Muscle of arm (tissue), 12 donors: ENCODE measurements around the gene CSPG4. TPM values are rescaled to one million over a fixed set of nuclear protein-coding genes. Genes with fewer than 3 reads are reported as not detected.

ENCODE experiments used
- DNase-seq: peaks from one replicate; pipeline ENCODE4 v3.0.0-alpha.2; 2013
- polyA plus RNA-seq, 12 donors: library from polyadenylated mRNA; unstranded; fragments of 120-200 nt; gene quantifications; one replicate each; pipeline ENCODE4 v1.2.1, GENCODE V29; 2013; ENCODE audit not compliant: insufficient read length in 12 of 12

CSPG4 gene
- polyA plus RNA-seq, 12 donors: 44.2 to 157 (median 72.2) TPM; not detected in 1

DNA sequence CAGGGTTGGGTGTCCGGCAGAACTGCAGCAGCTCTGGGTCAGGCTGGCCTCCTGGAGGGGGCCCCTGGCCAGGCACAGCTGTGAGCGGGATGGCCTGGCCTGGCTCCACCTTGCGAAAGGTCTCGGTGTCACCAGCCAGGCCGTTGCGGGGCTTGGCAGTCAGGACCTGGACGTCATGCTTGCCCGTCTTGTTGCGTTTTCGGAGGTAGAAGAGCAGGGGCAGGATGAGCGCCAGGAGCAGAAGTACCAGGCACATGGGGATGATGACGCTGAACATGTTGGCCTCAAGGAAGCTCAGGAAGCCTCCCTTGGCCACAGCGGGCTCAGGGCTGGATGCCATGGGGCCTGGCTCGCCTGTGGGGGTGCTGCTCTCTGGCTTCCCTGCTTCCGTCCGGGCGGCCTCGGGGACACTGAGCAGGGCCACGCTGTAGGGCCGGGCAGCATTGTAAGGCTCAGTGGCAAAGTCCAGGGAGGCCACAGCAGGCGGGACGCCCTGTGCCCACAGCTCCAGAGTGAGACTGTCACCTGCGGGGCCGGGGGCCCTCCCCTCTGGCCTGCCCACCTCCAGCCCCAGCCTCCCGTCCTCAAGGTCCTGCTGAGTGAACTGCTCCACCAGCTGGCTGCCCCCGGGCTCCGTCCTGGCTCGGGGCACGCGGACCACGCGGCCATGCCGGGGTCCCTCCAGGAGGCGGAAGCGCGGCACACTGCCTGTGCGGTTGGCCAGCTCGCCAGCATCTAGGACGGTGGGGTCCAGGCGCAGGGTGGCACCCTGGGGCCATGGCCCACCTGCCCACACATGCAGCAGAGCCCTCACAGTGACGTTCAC lies 36.9 kb downstream of the CSPG4 start:
- DNase-seq: no peak

- DNase-seq: no peak
Measured at GRCh38 chr15:75674366-75674765, 38.3 kb downstream of the CSPG4 start.

- peak; percentile 90 for DNase-seq
Measured at GRCh38 chr15:75673426-75674235, 39.0 kb downstream of the CSPG4 start.

DNA sequence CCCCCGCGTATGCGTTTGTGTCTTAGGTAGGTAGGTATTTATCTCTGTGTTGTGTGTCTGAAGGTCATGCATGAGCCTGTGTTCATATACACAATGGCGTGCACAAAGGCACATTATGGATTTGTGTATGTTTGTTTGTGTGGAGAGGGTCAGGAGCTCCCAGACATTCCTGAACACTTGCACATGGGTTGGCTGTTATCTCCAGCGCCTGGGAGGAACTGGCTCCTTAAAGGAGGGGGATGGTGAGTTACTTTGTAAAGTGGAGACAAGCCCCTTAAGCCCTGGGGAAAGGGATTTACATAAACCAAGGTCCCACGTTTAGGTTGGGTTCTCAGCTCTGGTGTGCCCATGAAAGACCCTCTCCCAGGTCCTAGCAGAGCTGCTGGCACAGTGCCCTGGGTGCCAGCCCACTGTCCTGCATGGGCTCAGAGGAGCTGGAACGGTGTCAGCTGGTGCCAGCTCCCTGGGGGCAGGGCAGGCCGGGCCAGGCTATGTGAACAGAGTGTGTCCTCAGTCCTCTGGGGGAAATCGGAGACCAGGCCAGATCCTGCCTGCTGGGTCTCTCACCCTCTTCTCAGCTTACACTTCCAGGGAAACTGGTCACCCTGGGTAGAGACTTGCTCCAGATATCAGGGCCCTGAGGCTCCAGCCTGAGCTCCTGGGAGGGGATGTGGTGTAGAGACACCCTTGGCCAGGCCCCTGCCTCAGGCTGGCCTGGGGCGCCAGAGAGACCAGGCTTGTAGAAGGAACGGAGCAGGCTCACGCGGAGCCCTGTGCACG lies 39.8 kb downstream of the CSPG4 start:
- peak; percentile 67 for DNase-seq

DNA sequence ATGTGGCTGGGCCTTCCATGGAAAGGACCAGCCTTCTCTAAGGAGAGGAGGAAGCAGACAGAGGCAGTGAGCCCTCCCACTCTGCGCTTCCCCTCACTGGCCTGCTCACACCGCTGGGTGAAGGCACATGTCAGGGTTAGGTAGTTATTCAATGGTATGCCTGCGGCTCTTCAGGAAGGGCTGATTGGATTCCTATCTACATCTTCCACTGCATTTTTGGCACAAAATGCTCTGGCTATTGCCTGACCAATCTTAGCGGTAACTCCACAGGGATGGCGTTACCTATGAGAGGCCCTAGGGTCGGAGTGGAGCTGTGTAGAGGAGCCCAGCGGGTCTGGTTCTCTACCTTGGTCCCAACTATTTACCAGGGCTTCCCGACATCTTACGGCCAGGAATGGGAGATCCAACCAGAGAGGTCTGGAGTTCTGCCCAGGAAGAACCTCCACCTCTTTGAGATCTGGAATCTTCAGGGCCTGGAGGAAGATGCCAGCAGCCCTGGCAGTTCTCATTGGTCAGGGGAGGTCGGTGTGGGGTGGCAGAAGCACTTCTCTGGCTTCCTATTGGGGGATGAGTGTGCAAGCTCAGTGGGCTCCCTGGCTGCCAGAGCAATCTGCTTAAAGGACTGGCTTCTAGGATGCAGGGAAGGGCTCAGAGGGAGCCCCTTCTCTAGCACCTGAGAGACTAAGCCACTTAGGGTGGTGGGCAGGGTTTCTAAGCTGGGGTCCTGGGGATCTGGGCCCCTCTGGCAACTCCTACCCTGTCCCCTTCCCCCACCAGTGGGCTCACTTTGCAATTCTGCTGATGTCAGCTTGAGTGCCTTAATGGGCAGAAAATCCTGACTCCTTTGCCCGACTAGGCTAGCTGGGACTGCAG lies 40.7 kb downstream of the CSPG4 start:
- no peak for DNase-seq

GRCh38 chr15:75669879-75670212 lies 42.8 kb downstream of the CSPG4 start:
- DNase-seq: no peak

DNA sequence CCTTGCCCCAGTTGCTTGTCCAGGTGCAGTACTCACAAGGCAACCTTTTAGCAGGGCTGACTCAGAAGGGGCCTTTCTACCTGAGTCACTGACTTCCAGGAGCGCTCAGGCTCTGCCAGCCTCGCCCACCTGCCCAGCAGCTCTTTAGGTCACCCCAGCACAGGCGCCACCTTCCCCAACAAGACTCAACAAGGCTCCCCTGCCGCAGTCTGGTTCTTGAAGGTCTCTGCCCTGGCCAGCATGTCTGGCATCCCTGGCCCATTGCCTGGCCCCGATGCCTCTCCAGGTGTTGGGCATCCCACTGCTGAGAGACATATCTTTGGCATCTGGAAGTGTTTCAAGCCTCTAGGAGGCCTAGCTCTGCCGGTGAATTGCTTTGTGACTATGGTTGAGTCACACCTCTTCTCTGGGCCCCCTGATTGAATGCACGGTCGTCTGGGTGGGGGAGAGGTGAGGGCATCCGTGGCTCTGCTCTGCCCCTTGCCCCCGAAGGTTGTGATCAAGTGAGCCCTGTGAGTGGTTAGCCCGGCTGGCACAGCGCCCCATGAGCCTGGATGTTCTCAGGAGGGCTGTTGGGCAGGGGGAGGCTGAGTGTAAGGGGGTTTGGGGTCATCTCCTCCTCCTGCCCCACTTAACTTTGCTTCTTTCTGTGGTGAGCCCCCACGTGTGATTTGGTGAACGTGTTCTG lies 43.3 kb downstream of the CSPG4 start:
- no peak for DNase-seq

GRCh38 chr15:75666823-75667501 lies 45.7 kb downstream of the CSPG4 start:
- DNase-seq: peak; percentile 63

GRCh38 chr15:75663931-75664421 lies 48.7 kb downstream of the CSPG4 start:
- DNase-seq: no peak

DNA sequence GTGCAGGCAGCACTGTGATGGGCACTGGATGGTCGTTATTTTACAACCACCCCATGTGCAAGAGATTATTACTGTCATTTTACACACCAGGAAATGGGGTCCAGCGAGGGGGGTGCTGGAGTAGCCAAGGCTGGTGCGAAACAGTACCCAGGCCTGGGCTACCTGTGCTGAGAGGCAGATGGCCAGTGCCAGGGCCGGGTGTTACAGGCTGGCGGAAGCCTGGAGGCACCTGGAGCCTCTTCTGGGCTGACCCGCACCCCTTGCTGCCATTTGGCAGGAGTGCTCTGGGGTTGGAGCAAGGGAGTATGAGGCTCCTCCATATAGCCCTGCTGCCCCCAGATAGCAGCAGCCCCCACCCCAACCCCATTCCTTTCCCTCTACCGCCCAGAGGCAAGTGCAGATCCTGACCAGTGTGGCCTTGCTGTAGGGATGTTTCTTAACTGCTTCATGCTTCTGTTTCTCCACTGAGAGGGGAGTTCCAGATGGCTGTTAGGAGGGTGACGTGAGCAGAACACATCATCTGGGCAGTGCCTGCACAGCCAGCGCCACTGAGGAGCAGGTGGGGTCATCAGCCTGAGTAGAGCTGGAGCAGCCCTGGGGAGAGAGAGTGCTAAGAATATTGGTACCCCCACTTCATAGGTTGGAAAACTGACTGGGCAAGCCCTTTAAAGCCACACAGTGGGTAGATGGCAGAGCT lies 49.7 kb downstream of the CSPG4 start:
- DNase-seq: no peak

DNA sequence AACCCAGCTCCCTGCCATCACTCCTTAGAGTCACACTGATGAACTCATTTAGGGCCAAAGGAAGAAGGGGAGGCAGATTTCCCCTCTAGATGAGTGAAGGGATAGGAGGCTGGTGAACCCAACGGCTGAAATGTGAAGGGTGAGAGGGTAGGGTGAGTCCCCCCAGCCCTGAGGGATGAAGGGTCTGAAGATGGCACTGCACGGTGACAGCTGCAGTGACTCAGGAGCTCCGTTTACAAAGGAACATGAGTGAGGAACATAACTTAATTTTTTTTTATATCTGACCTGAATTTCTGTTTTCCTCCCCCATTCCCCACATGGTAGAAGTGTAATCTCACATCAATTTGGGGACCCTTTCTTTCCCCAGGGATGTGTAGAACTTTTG lies 50.9 kb downstream of the CSPG4 start:
- no peak for DNase-seq

- peak; percentile 61 for DNase-seq
Measured at GRCh38 chr15:75661100-75661755, 51.4 kb downstream of the CSPG4 start.

DNA sequence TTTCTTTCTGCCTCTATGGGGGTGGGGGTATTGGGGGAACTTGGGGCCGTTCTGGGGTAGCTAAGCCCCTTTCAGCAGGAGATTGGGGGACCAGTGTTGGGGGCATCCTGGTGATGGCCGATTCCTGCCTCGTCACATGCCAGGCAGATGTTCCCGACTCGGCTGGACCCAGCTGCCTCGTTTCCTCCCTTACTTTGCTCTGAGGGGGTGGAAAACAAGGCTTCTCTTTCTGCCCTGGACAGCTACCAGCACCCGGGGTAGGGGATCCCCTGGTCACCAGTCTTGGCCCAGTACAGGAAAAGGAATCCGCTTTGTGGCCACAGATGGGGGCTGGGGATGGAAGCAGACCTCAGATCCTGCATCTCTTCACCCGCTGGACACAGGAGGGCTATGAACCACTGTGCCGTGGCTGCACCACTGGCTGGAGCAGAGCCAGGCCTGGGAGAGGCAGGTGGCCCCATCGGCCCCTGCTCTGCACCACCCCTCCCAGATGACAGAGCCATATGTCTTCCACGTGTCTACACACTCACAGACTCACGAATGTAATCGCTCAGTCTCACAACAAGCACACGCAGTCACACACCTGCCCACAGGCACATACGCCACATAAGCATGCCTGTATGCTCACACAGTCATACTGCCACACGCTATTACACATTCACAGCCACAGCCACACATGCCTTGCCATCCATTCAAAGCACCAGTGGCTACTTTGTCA lies 52.6 kb downstream of the CSPG4 start:
- DNase-seq: no peak

DNA sequence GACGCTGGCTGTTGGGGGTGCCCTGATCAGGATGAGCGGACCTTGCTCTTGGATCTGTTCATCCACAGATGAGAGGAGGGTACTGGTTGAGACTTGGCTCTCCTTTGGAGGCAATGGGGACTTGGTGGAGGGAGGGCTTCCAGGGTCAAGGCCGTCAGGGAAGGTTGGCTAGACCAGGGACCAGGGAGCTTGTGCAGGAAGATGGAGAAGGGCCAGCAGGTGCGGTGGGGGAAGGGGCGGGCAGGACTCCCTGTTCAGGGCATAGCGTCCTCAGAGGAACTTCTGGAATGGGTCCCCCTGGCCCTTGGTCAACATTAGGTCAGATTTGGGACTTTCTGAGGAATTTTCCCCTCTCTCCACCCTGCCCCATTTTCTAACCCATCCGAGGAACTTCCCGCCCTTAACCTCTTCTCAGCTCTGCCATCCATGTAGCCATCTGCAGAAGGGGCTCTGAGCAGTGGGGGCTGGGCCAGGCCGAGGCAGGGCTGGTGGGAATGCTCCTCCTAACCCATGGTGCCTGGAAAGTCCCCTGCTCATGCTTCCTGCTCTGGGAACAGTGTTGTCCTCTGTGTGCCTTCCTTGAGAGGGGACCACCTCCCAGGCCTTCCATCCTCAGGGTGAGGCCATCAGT lies 53.4 kb downstream of the CSPG4 start:
- DNase-seq: no peak

DNA sequence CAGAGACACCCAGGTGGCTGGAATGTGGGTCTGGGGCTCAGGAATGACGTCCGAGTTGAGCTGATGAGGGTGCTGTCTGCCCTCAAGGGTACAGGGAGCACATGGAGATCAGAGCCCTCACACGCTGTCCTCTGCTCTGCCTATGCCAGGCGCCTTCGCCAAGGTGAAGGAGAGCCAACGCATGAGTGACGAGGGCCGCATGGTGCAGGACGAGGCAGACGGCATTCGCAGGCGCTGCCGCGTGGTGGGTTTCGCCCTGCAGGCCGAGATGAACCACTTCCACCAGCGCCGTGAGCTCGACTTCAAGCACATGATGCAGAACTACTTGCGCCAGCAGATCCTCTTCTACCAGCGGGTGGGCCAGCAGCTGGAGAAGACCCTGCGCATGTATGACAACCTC lies 55.8 kb downstream of the CSPG4 start:
- DNase-seq: no peak

DNA sequence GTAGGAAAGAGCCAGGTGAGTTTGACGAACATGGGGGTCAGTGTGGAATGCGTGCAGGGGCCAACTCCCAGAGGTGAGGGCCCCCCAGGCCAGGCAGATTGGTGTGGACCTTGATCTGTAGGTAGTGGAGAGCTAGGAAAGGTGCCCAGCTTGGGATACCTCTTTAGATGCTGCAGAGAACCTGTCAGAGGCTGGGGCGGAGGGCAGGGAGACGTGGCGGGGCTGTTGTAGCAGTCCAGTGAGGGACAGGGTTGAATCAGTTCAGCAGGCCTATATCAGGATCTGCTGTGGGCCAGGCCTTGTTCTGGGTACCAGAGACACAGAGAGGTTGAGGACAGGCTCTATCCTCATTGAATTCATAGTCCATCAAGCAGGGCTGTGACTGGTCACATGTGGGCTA lies 56.3 kb downstream of the CSPG4 start:
- no peak for DNase-seq

- no peak for DNase-seq
Measured at GRCh38 chr15:75655931-75656330, 56.7 kb downstream of the CSPG4 start.
